A549 (cell line): ENCODE results near the gene CWF19L2. TPM values are rescaled to one million over a fixed set of nuclear protein-coding genes. Genes with fewer than 3 reads are reported as not detected.
"Not testable (repeated sequence)": the region's sequence is repeated elsewhere in the genome, so short reads cannot be mapped to it uniquely, and the experiment has no call there.

Experiments used
- ATAC-seq, 2 experiments: fragments of 200-7000 bp in 1 of 2; fragments of >200 bp in 1 of 2; cut with Nextera tagmentation in 1 of 2; cut with Tn5 transposase in 1 of 2; 3 replicates each; pipeline versions ENCODE4 v1.8.0 to v1.9.1; 2018 to 2020; ENCODE audit warnings: mild to moderate bottlenecking in 1 of 2, moderate library complexity in 1 of 2
- CTCF ChIA-PET: fragments of 300-600 bp; sonication (Branson Sonifier 250); formaldehyde crosslinking; extraction: SDS; loops from one replicate; lab custom pipeline; 2021; ENCODE audit warnings: antibody characterized with exemption, inconsistent platforms; lab: Yijun Ruan, JAX
- POLR2A ChIA-PET: fragments of 350-600 bp; formaldehyde crosslinking; extraction: SDS; loops from one replicate; lab custom pipeline; 2021; ENCODE audit warnings: antibody characterized with exemption, inconsistent platforms; lab: Yijun Ruan, JAX
- DNase-seq, 2 experiments: peaks; one replicate each; pipeline versions ENCODE4 v3.0.0 to v3.0.0-alpha.2; 2011 to 2016; ENCODE audit warnings: low read depth in 1 of 2, low spot score in 1 of 2
- FAIRE-seq: peaks from 2 replicates; lab custom pipeline; 2011; peaks lifted over from hg19 to GRCh38; lab: Jason Lieb, UNC
- H3K27ac ChIP-seq, 2 experiments: fragments of >200 bp; sonication (Bioruptor Twin); formaldehyde crosslinking; 3 replicates each; pipeline ENCODE4 v1.5.1; 2016 to 2017
- H3K4me1 ChIP-seq: fragments of >200 bp; sonication (Bioruptor Twin); formaldehyde crosslinking; 3 replicates; pipeline ENCODE4 v1.6.1; 2016
- H3K4me2 ChIP-seq: fragments of >200 bp; sonication (Bioruptor Twin); formaldehyde crosslinking; 3 replicates; pipeline ENCODE4 v1.6.1; 2016
- H3K4me3 ChIP-seq: fragments of >200 bp; sonication (Bioruptor Twin); formaldehyde crosslinking; 3 replicates; pipeline ENCODE4 v1.5.1; 2016
- H3K9me3 ChIP-seq: fragments of >200 bp; sonication (Bioruptor Twin); formaldehyde crosslinking; 3 replicates; pipeline ENCODE4 v1.6.1; 2016
- BHLHE40 ChIP-seq: IDR thresholded peaks from 2 replicates; pipeline ENCODE4 v1.6.1; 2012; ENCODE audit warnings: low read depth, low read length, inconsistent platforms
- CEBPB ChIP-seq, 2 experiments: fragments of >200 bp in 1 of 2; sonication (Bioruptor Twin) in 1 of 2; formaldehyde crosslinking in 1 of 2; IDR thresholded peaks; 2 replicates each; pipeline ENCODE4 v1.6.1; 2012 to 2016
- CHD4 ChIP-seq: fragments of 200-600 bp; sonication (generic); IDR thresholded peaks from 2 replicates; pipeline ENCODE4 v1.6.1; 2016; ENCODE audit warnings: antibody characterized with exemption, mild to moderate bottlenecking, borderline replicate concordance
- EHF ChIP-seq: fragments of 250-450 bp; sonication (Bioruptor Pico); IDR thresholded peaks from 2 replicates; pipeline ENCODE4 v1.5.0; 2020; ENCODE audit warnings: mild to moderate bottlenecking
- HES2 ChIP-seq: fragments of >200 bp; sonication (Bioruptor Twin); formaldehyde crosslinking; IDR thresholded peaks from 2 replicates; pipeline ENCODE4 v1.6.1; 2016
- HMGXB4 ChIP-seq: fragments of 250-450 bp; sonication (Bioruptor Pico); IDR thresholded peaks from 2 replicates; pipeline ENCODE4 v1.5.0; 2021; ENCODE audit warnings: mild to moderate bottlenecking, moderate library complexity, borderline replicate concordance
- HOXA7 ChIP-seq: fragments of 250-450 bp; sonication (Bioruptor Pico); IDR thresholded peaks from 2 replicates; pipeline ENCODE4 v1.5.0; 2020; ENCODE audit warnings: mild to moderate bottlenecking, moderate library complexity
- HOXB13 ChIP-seq: fragments of 250-450 bp; sonication (Bioruptor Pico); IDR thresholded peaks from 2 replicates; pipeline ENCODE4 v1.5.0; 2020; ENCODE audit warnings: low read depth, mild to moderate bottlenecking, moderate library complexity
- HOXB5 ChIP-seq: fragments of 250-450 bp; sonication (Bioruptor Pico); IDR thresholded peaks from 2 replicates; pipeline ENCODE4 v1.5.0; 2020; ENCODE audit warnings: mild to moderate bottlenecking, moderate library complexity
- JUN ChIP-seq, 2 experiments: fragments of >200 bp; sonication (Bioruptor Twin); formaldehyde crosslinking; IDR thresholded peaks; 2 replicates in 1 of 2; 3 replicates in 1 of 2; pipeline ENCODE4 v1.6.1; 2016 to 2017
- MAX ChIP-seq: IDR thresholded peaks from 2 replicates; pipeline ENCODE4 v1.6.1; 2012
- MYC ChIP-seq: IDR thresholded peaks from 2 replicates; pipeline ENCODE4 v1.6.1; 2012; ENCODE audit warnings: mild to moderate bottlenecking, inconsistent platforms, low read length, improper control_type of control experiment, borderline replicate concordance
- NPAS2 ChIP-seq: fragments of 250-450 bp; sonication (Bioruptor Pico); IDR thresholded peaks from 2 replicates; pipeline ENCODE4 v1.8.0; 2022; ENCODE audit warnings: mild to moderate bottlenecking, moderate library complexity, borderline replicate concordance
- POLR2A ChIP-seq: IDR thresholded peaks from 2 replicates; pipeline ENCODE4 v1.6.1; 2012; ENCODE audit warnings: mild to moderate bottlenecking, low read length
- POLR2AphosphoS2 ChIP-seq: conservative IDR thresholded peaks from 2 replicates; pipeline ENCODE4 v1.6.1; 2012; ENCODE audit warnings: low read length, improper control_type of control experiment, inconsistent platforms
- RAD21 ChIP-seq, 2 experiments: fragments of >200 bp in 1 of 2; sonication (Bioruptor Twin) in 1 of 2; formaldehyde crosslinking in 1 of 2; IDR thresholded peaks in 1 of 2; conservative IDR thresholded peaks in 1 of 2; 2 replicates in 1 of 2; 3 replicates in 1 of 2; pipeline ENCODE4 v1.6.1; 2012 to 2018; ENCODE audit warnings: inconsistent platforms in 1 of 2
- REST ChIP-seq: fragments of 200-600 bp; sonication (generic); IDR thresholded peaks from 2 replicates; pipeline ENCODE4 v1.6.1; 2016; ENCODE audit warnings: antibody characterized with exemption, mild to moderate bottlenecking, moderate library complexity
- USF2 ChIP-seq: fragments of 450-650 bp; IDR thresholded peaks from 2 replicates; pipeline ENCODE4 v1.6.1; 2014; ENCODE audit warnings: antibody characterized with exemption
- ZFP36 ChIP-seq: fragments of 450-650 bp; IDR thresholded peaks from 2 replicates; pipeline ENCODE4 v1.6.1; 2014; ENCODE audit warnings: borderline replicate concordance; ENCODE audit not compliant: partially characterized antibody
- ZNF302 ChIP-seq: fragments of 250-450 bp; sonication (Bioruptor Pico); IDR thresholded peaks from 2 replicates; pipeline ENCODE4 v1.9.0; 2021; ENCODE audit warnings: inconsistent platforms, mild to moderate bottlenecking, moderate library complexity
- WGBS: methylation state at CpG from one replicate; pipeline ENCODE4 v1.1.6; 2017; ENCODE audit errors: missing lambda C conversion rate; 5-methylcytosine and 5-hydroxymethylcytosine counted together
- polyA plus RNA-seq, 4 experiments: library from polyadenylated mRNA; depleted of rRNA in 3 of 4; stranded (reverse); fragments of >200 nt; fragmentation: RNase III in 1 of 4; extraction: RNeasy Plus Mini Kit Qiagen cat#74134 plus additional on column Dnase treatment in 1 of 4; gene quantifications; 2 replicates in 3 of 4; 3 replicates in 1 of 4; pipeline ENCODE4 v1.2.3, GENCODE V29; 2011 to 2017

CWF19L2 gene
- polyA plus RNA-seq, 2 of the 4 experiments (the other 2 are of a cell fraction), result 5.4 to 5.8 TPM

GRCh38 chr11:107472966-107473365, 15.3 kb upstream of the CWF19L2 start (continued):
- TF ChIP-seq POLR2A (no peak), ZNF302 (no peak), HES2 (no peak), HOXB5 (CRISPR knock-in tag) (no peak), RAD21 (conservative IDR thresholded peaks at IDR 0.05 in 1 of 2, IDR thresholded peaks at IDR 0.05 in 1 of 2) (no peak), HOXB13 (no peak), POLR2AphosphoS2 (no peak), EHF (CRISPR knock-in tag) (no peak)

- ChIA-PET POLR2A (no interaction called here), CTCF (no interaction called here)
- WGBS, result 42% methylated on average over 3 of the region's 3 CpGs
- Histone ChIP-seq H3K9me3 (no peaks in the 10 kb centered on the region), H3K4me2 (no peak overlapping the region), H3K4me1 (no peaks in the 10 kb centered on the region), H3K4me3 (no peak overlapping the region), H3K27ac (no peak overlapping the region)
- DNase-seq, result peak in 1 of 2 experiments; percentile 3
- no peak for FAIRE-seq
- ATAC-seq, result no peak
- TF ChIP-seq REST, result no peak
- no peak for TF ChIP-seq MAX
- TF ChIP-seq JUN (IDR thresholded peaks at IDR 0.05), result no peak
- TF ChIP-seq BHLHE40, result no peak
- TF ChIP-seq HOXA7 (CRISPR knock-in tag), result no peak
- TF ChIP-seq CHD4, result no peak
Observed at GRCh38 chr11:107468596-107468995, 11.0 kb upstream of the CWF19L2 start.

- ChIA-PET CTCF (no interaction called here), POLR2A (no interaction called here)
- Histone ChIP-seq H3K4me1 (no peaks in the 10 kb centered on the region), H3K4me3 (no peak overlapping the region), H3K9me3 (no peaks in the 10 kb centered on the region), H3K4me2 (no peak overlapping the region), H3K27ac (no peak overlapping the region)
- DNase-seq (no peak), FAIRE-seq (no peak), ATAC-seq (no peak)
- 38% methylated on average over 1 of the region's 1 CpG for WGBS
- TF ChIP-seq HMGXB4 (CRISPR knock-in tag) (no peak), MYC (no peak), CHD4 (no peak), CEBPB (IDR thresholded peaks at IDR 0.05) (no peak), POLR2A (no peak), REST (no peak), ZFP36 (no peak), HOXB13 (no peak), USF2 (no peak), BHLHE40 (no peak), NPAS2 (CRISPR knock-in tag) (no peak)
Observed at GRCh38 chr11:107467696-107468095, 10.1 kb upstream of the CWF19L2 start.

GRCh38 chr11:107466275-107466866, 8.7 kb upstream of the CWF19L2 start:
- FAIRE-seq, H3K4me1 ChIP-seq, POLR2A ChIA-PET, H3K4me2 ChIP-seq, H3K9me3 ChIP-seq, DNase-seq, ATAC-seq, H3K27ac ChIP-seq, H3K4me3 ChIP-seq, CTCF ChIA-PET: not testable (repeated sequence)
- WGBS, result 16% methylated on average over 4 of the region's 10 CpGs
